Measurements from ENCODE around the gene PCTP. TPM values are rescaled to one million over a fixed set of nuclear protein-coding genes. Genes with fewer than 3 reads are reported as not detected.

Gene PCTP
- total RNA-seq, 1 donor from 2014 or later = 78.1 TPM

GRCh38 chr17:55726440-55726839 is 24.4 kb upstream of the PCTP start:
- Mint-ChIP-seq H3K9me3 (ENCODE audit: unreplicated experiment) (no peaks in the 10 kb centered on the region), H3K27me3 (ENCODE audit: unreplicated experiment) (no peaks in the 10 kb centered on the region), H3K4me1 (ENCODE audit: unreplicated experiment) (peaks cover 44% of the 10 kb centered on the region), H3K27ac (ENCODE audit: unreplicated experiment) (no peak overlapping the region), H3K4me3 (ENCODE audit: unreplicated experiment) (no peak overlapping the region), H3K36me3 (ENCODE audit: low read depth, unreplicated experiment) (peaks cover 10% of the 10 kb centered on the region)
- DNase-seq (ENCODE audit: low spot score) = no peak
- TF ChIP-seq CTCF (IDR thresholded peaks at IDR 0.05; ENCODE audit: unreplicated experiment) = no peak

GRCh38 chr17:55727275-55727674 is 23.6 kb upstream of the PCTP start:
- Mint-ChIP-seq H3K36me3 (ENCODE audit: low read depth, unreplicated experiment) (peaks cover 8% of the 10 kb centered on the region), H3K4me1 (ENCODE audit: unreplicated experiment) (peaks cover 49% of the 10 kb centered on the region), H3K27ac (ENCODE audit: unreplicated experiment) (no peak overlapping the region), H3K4me3 (ENCODE audit: unreplicated experiment) (no peak overlapping the region), H3K9me3 (ENCODE audit: unreplicated experiment) (no peaks in the 10 kb centered on the region), H3K27me3 (ENCODE audit: unreplicated experiment) (no peaks in the 10 kb centered on the region)
- no peak for DNase-seq (ENCODE audit: low spot score)
- no peak for TF ChIP-seq CTCF (IDR thresholded peaks at IDR 0.05; ENCODE audit: unreplicated experiment)

- H3K9me3 Mint-ChIP-seq (ENCODE audit: unreplicated experiment) = no peaks in the 10 kb centered on the region
- peaks cover 2% of the 10 kb centered on the region for H3K36me3 Mint-ChIP-seq (ENCODE audit: low read depth, unreplicated experiment)
- DNase-seq (ENCODE audit: low spot score) = no peak
- H3K27ac Mint-ChIP-seq (ENCODE audit: unreplicated experiment) = no peak overlapping the region
- TF ChIP-seq CTCF (IDR thresholded peaks at IDR 0.05; ENCODE audit: unreplicated experiment) = no peak
- H3K4me3 Mint-ChIP-seq (ENCODE audit: unreplicated experiment) = no peak overlapping the region
- peaks cover 49% of the 10 kb centered on the region for H3K4me1 Mint-ChIP-seq (ENCODE audit: unreplicated experiment)
- H3K27me3 Mint-ChIP-seq (ENCODE audit: unreplicated experiment) = no peaks in the 10 kb centered on the region
Observed at GRCh38 chr17:55727920-55728319, 22.9 kb upstream of the PCTP start.

GRCh38 chr17:55728361-55728760 is 22.5 kb upstream of the PCTP start:
- Mint-ChIP-seq H3K27me3 (ENCODE audit: unreplicated experiment) (no peaks in the 10 kb centered on the region), H3K36me3 (ENCODE audit: low read depth, unreplicated experiment) (no peaks in the 10 kb centered on the region), H3K4me1 (ENCODE audit: unreplicated experiment) (peaks cover 48% of the 10 kb centered on the region), H3K4me3 (ENCODE audit: unreplicated experiment) (no peak overlapping the region), H3K27ac (ENCODE audit: unreplicated experiment) (no peak overlapping the region), H3K9me3 (ENCODE audit: unreplicated experiment) (no peaks in the 10 kb centered on the region)
- no peak for TF ChIP-seq CTCF (IDR thresholded peaks at IDR 0.05; ENCODE audit: unreplicated experiment)
- DNase-seq (ENCODE audit: low spot score) = no peak

- H3K36me3 Mint-ChIP-seq (ENCODE audit: low read depth, unreplicated experiment) = no peaks in the 10 kb centered on the region
Observed at GRCh38 chr17:55728833-55729232, 22.0 kb upstream of the PCTP start.

More at GRCh38 chr17:55728833-55729232, 22.0 kb upstream of the PCTP start:
- Mint-ChIP-seq H3K27me3 (ENCODE audit: unreplicated experiment) (no peaks in the 10 kb centered on the region), H3K4me3 (ENCODE audit: unreplicated experiment) (no peak overlapping the region), H3K27ac (ENCODE audit: unreplicated experiment) (no peak overlapping the region), H3K4me1 (ENCODE audit: unreplicated experiment) (peaks cover 50% of the 10 kb centered on the region), H3K9me3 (ENCODE audit: unreplicated experiment) (no peaks in the 10 kb centered on the region)
- no peak for DNase-seq (ENCODE audit: low spot score)
- TF ChIP-seq CTCF (IDR thresholded peaks at IDR 0.05; ENCODE audit: unreplicated experiment) = no peak

Data from endothelial cell (in vitro differentiated cells).